Measurements from ENCODE around the gene TMEM14A. TPM values are rescaled to one million over a fixed set of nuclear protein-coding genes. Genes with fewer than 3 reads are reported as not detected.
A peak's percentile ranks its signal among the peaks of the same experiment; 100 is the strongest.
"Not testable (repeated sequence)": the region's sequence is repeated elsewhere in the genome, so short reads cannot be mapped to it uniquely, and the experiment has no call there.

The TMEM14A gene
- total RNA-seq, 1 donor from 2014 or later = 8.8 TPM

DNA sequence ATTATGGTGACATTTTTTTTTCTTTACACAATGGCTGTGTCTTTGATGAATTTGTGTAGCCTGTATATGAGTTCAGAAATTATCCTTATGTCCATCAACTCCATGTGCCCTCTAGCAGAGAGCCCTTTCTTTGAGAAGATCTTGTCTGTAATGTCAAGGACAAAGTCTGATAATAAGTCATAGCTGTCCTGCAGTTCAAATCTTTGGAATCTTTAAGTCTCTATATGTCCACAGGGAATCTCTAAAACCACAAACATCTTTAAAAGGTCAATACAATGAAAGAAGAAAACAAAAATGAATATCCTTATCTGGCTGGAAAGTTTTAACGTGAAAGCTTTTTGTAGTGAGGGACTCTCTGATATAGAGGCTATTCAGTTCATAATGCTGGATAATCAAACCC is 16.9 kb upstream of the TMEM14A start:
- DNase-seq = no peak
- intact Hi-C loops (cut with micrococcal nuclease) = no loop called here
- no peak for ATAC-seq

DNA sequence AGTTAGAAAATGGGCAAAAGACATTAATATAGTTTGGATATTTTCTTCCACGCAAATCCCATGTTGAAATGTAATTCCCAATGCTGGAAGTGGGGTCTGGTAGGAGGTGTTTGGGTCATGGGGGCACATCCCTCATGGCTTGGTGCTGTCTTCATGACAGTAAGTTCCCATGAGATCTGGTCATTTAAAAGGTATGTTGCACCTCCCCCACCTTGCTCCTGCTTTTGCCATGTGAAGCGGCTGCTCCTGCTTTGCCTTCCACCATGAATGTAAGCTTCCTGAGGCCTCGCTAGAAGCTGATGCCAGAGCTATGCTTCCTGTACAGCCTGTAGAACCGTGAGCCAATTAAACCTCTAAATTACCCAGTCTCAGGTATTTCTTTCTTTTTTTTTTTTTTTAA is 16.3 kb upstream of the TMEM14A start:
- no peak for DNase-seq
- no peak for ATAC-seq
- intact Hi-C loops (cut with micrococcal nuclease) = no loop called here

DNA sequence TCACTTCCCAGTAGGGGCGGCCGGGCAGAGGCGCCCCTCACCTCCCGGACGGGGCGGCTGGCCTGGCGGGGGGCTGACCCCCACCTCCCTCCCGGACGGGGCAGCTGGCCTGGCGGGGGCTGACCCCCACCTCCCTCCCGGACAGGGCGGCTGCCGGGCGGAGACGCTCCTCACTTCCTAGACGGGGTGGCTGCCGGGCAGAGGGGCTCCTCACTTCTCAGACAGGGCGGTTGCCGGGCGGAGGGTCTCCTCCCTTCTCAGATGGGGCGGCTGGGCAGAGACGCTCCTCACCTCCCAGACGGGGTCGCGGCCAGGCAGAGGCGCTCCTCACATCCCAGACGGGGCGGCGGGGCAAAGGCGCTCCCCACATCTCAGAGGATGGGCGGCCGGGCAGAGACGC is 15.0 kb upstream of the TMEM14A start:
- DNase-seq; ATAC-seq; intact Hi-C loops (cut with micrococcal nuclease): not testable (repeated sequence)

DNA sequence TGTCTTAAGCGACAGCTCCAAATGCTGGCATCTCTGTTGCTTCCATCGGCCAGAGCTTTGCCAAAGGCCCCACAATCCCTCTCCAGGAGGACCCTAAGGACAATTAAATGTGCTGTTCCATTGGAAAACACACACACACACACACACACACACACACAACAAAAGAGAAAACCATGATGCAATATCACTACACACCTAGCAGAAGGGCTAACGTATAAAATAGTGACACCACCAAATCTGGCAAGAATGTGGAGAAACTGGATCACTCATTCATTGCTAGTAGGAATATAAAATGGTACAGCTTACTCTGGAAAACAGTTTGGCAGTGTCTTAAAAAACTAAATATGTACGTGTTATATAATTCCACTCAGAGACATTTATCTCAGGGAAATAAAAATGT is 13.0 kb upstream of the TMEM14A start:
- DNase-seq (no peak), ATAC-seq (no peak)
- intact Hi-C loops (cut with micrococcal nuclease) = no loop called here

DNA sequence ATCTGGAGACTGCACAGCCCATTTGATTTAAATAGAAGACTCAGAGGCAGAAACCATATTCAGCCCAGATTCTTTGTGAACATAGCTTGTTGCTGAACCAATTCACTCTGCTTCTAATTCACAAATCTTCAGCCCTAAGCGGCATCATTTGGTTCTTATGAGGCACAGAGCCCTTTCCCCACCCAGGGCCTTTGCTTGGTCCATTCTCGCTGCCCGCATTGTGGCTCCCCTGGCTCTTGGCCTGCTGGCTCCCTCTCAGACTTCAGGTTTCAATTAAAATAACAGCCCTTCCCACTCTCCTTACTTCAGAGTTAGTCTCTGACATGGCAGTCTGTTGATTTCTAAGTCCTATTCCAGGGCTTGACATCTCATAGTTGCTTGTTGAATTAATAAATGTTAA is 9.4 kb upstream of the TMEM14A start:
- ATAC-seq = no peak
- DNase-seq = no peak
- intact Hi-C loops (cut with micrococcal nuclease) = no loop called here

DNA sequence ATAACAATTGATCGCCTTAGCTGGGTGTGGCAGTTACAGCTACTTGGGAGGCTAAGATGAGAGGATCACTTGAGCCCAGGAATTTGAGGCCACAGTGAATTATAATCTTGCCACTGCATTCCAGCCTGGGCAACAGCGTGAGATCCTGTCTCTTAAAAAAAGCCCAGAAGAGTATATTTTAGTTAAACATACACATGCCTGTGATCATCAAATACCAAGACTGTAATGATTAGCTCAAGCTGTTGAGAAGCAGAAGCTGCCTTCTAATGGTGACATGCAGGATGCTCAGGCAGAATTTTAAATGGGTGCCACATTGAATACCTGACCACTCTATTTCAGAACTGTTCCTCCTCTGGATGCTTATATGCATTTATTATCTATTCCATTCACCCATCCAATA is 8.9 kb upstream of the TMEM14A start:
- intact Hi-C loops (cut with micrococcal nuclease) = loop anchor here (2.0 kb wide), 1 partner anchor 245 kb away; no protein-coding TSS in a partner anchor
- DNase-seq (no peak), ATAC-seq (no peak)

DNA sequence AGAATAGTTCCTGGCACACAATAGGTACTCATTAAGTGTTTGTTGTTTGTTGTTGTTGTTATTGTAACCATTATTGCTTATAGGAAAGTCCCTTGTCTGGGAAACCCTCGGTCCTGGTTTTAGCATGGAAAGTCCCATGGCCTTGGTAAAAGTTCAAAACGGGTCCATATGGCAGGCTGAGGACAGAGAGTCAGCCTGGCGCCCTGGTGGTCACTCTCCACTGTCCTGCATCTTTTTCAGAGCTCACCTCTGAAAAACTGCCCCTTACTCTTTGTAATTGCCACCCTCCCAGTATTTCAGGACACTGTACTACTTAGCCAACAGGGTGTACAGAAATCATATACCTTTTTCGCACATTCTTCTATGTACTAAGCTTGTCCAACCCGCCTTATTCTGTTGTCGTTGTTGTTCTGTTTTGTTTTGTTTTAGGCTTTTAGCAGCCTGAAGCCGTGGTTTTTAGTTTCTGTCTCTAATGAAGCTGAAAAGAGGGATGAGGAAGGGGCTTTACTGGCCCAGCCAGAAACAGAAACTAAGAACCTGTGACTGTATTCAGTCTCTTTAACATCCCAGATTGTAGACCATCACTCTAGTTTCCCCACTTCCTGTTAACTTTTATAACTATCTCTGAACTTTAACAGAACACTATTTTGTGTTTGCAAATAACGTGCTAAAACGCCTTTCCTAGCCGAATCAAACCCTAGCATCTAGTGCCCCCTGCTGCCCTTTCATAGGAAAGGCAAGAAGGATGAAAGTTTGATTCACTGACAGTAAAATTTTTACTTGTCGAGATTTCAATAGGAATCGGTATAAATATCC is 7.6 kb upstream of the TMEM14A start:
- intact Hi-C loops (cut with micrococcal nuclease) = loop anchor here (2.0 kb wide), 1 partner anchor 247 kb away; no protein-coding TSS in a partner anchor
- peak; percentile 74 for ATAC-seq
- no peak for DNase-seq

DNA sequence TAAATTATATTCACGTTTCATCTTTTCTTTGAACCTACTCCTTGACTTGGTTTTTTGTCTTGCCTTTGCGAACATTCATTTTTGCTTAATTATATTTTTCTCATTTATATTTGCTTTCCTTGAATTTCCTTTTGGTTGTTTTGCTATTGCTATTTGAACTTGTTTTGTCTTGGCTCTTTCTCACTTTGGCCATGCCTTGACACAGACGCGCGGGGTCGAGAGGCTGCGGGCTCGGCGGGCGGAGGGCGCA is 7.1 kb upstream of the TMEM14A start:
- ATAC-seq = no peak
- intact Hi-C loops (cut with micrococcal nuclease) = loop anchor here (2.0 kb wide), 1 partner anchor 247 kb away; no protein-coding TSS in a partner anchor
- DNase-seq = no peak

DNA sequence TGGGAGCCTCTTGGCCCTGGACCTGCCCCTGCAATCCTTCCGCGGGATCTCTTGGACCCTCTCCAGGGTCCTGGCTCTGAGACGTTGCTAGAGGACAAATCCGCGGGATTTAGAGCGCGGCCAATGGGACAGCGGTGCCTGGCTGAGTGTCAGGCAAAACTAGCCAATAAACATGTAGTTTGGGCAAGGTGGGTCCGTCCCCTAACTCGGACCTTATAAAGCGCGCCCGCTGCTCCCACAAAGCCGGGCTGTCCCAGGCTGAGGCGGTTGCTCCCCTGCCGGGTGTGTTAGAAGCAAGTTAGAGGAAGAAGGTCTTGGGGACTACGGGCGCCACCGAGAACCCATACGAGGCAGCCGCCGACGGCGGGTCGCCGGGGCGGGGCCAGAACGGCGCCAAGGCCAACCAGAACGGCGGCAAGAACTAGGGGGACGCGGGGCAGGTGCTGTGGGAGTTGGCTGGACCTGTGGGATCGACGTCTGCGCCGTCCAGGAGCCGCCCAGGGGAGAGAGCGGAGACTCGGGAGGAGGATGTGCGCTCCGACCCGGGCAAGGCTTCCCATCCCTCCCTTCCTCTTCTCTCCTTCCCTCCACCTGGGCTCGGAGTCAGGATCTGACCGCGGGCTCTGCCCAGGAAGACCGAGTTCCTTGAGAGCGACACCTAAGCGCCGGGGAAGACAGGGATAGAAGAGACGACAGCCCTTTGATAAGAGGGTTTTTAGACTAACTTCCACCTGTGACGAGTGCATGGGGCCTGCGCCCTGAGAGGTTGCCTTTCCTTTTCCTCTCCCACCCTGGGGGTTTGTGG is 6.5 kb upstream of the TMEM14A start:
- ATAC-seq = peak; percentile 99
- peak; percentile 92 for DNase-seq
- intact Hi-C loops (cut with micrococcal nuclease) = no loop called here

DNA sequence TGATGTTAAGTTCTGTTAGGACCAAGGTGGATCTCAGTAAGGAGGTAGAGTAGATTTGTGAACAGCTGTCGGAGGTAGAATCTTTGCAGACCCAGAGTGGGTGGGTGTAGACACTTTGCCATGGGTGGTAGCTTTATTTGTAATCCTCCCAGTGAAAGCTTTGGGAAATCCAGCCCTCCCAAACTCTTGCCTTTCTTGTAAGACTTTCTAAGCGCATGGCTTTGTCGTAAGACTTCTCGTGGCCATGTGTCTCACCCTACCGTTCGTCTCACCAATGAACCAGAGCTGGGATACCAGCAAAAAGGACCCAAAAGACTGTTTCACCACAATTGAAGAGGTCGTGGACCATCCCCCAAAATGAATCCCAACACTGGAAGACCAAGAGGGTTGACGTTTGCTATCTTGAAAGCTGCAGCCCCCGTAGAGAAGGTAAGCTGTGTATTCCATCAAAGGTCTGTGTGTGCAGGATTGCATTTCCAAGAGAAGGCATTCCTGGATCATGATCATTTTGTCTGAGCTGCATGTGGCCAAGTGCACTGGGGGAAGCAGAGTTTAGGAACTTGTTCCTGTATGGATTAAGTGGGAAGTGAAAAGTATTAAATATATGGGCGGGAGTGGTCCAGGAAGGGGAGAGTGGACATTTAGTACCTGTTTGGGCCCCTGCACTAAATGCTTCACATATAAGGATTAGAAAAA is 5.8 kb upstream of the TMEM14A start:
- intact Hi-C loops (cut with micrococcal nuclease) = no loop called here
- no peak for ATAC-seq
- no peak for DNase-seq

DNA sequence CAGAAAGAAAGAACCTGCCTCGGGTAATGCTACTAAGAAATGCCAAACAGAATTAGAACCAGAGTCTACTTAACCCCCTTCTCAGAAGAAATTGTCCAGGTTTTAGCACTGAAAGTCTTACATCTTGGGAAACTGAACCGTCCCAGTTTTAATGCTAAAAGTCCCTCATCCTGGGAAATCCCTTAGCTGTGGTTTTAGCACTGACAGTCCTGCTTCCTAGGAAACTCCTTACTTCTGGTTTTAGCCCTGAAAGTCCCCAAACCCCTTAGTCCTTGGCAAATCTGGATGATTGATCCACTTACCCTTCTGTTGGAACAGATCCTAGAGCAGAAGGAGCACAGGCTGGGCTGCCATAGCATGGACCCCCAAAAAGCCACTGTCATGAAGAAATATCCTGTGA is 4.8 kb upstream of the TMEM14A start:
- DNase-seq (no peak), ATAC-seq (no peak)
- intact Hi-C loops (cut with micrococcal nuclease) = no loop called here

DNA sequence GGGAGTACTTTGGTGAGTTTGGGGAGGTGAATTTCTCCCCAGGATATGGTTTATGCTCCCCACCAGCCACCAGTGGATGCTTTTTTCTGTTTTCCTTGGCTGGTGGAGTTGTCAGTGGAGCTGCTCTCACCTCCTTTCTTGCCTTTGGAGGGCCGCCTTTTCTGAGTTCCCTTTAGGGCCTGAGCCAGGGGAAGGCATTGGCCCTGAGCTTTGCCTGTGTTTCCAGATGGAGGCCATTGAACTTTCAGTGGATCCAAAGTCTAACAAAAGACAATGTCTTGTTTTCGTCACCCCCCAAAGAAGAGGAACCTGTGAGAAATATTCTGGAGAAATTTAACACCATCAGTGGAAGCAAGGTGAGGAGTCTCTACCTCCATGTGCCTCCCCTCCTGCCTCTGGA is 4.4 kb upstream of the TMEM14A start:
- no peak for ATAC-seq
- intact Hi-C loops (cut with micrococcal nuclease) = no loop called here
- DNase-seq = no peak

DNA sequence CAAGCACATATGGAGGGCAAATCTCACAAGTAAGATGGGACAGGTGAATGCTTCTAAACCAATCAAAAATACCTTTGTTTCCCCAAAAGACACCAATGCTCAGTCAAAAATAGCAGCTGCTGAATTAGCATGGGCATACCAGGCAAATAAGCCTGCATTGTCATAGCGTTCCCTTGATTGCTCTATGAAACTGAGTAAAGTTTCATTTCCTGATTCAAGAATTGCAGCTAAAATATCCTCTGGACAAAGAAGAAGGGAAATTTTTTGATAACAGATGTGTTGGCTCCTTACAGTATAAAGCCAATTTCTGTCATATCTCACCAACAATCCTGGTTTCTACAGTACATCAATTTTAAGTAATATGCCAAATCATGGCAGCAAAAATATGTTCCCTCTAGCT is 3.3 kb upstream of the TMEM14A start:
- intact Hi-C loops (cut with micrococcal nuclease) = no loop called here
- no peak for ATAC-seq
- no peak for DNase-seq

DNA sequence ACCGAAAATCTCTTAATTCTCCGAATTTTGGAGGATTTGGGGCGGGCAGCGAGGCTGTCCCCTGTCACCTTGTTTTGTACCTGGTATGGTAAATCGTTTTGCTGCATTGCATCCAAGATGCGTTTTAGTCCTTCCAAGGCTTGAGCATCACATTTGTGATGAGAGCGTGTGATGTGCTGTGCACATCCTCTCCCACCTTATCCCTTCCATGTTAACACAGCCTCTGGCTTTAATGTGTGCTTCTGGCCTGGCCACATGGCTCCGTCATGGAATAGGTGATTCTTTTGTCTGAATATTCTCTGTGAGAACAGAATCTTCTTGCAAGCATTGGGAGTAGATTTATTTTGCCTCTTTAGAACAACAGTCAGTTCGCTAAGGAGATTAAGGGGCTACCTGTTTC is 763 bp downstream of the TMEM14A start:
- ATAC-seq (no peak), DNase-seq (no peak)
- intact Hi-C loops (cut with micrococcal nuclease) = no loop called here

DNA sequence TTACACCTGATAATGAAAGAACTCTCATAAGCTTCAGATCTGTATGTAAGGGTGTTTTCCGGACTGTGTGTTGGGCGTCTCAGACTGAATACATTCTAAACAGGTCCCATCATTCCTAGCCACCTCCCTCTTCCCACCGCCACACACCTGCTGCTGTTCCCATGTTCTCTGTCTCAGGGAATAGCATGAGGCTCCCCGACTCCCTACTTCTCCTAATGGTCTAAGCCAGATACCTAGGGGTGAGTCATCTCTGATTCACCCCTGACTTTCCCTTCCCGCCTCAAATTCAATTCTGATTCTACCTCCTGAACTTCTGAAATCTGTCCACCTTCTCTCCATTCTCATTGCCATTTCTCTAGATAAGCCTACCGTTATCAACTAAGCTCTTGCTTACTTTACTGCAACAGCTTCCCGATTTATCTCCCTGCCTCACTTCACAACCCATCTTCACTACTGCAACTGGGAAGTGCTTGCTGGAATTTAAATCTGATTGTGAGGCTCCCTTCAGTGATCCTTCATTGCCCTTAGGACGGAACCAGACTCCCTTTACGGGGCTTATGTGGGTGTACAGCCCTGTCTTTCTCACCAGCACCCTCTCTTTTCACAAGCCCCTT is 1.6 kb downstream of the TMEM14A start:
- ATAC-seq (no peak), DNase-seq (no peak)
- intact Hi-C loops (cut with micrococcal nuclease) = no loop called here

DNA sequence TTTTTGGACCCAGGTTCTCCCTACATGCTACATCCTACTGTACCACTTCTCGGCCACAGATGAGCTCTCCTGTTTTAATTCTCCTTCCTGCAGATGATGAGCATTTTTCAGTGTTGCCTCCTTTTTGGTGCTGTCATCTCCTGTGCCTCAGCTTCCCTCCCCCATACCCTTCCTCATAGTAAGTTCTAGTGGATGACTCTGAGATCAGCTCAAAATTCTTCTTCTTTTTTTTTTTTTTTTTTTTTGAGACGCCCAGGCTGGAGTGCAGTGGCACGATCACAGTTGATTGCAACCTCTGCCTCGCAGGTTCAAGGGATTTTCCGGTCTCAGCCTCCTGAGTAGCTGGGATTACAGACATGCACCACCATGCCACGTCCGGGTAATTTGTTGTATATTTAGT is 3.8 kb downstream of the TMEM14A start:
- DNase-seq (no peak), ATAC-seq (no peak)
- intact Hi-C loops (cut with micrococcal nuclease) = no loop called here

DNA sequence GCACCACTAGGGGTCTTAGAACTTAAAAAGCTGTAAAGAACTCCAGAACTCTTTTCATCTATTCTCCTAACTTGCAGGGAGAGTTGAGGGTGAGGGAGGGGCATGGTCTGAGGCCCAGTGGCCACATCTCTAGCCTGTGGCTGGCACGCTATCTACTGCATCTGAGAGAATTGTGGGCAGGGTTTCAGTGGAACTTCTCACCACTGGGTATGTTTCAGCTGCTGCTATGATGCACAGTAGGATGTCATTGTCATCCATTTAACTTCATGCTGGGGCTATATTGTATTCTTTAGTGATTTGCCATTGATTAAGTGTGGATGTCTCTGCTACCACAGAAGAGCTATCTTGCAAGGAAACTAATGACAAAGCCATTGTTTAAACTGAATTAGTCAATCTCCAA is 4.5 kb downstream of the TMEM14A start:
- ATAC-seq (no peak), DNase-seq (no peak)
- intact Hi-C loops (cut with micrococcal nuclease) = no loop called here

DNA sequence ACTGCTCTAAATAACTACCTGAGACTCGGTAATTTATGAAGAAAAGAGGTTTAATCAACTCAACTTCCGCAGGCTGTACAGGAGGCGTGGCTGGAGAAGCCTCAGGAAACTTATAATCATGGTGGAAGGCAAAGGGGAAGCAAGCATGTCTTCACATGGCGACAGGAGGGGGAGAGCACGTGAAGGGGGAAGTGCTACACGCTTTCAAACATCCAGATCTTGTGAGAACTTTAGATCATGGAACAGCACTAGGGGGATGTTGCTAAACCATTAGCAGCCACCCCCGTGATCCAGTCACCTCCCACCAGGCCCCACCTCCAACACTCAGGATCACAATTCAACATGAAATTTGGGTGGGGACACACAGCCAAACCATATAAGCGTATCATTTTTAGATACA is 5.7 kb downstream of the TMEM14A start:
- ATAC-seq; DNase-seq; intact Hi-C loops (cut with micrococcal nuclease): not testable (repeated sequence)

DNA sequence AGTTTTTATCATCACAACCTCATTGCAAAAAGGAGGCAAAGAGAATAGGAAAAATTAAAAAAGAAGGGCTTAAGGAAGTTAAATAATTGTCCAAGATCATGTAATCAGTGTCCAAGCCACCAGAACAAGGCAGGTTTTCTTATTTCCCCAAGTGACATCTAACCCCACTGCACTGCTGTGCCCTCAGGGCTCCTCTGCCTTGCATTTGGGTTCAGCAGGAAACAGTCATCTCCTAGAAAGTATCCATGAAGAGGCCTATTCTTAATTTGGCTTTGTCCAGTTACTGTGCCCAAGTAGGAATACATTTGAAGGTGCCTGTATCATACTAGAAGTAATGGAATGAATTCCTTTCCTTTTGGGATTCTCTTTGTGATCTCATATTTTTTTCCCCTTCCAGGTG is 10.5 kb downstream of the TMEM14A start:
- intact Hi-C loops (cut with micrococcal nuclease) = no loop called here
- ATAC-seq (no peak), DNase-seq (no peak)
